B cell (primary cell): Measurements from ENCODE around the gene SALL3. TPM values are rescaled to one million over a fixed set of nuclear protein-coding genes. Genes with fewer than 3 reads are reported as not detected.

Experiments used
- ATAC-seq: fragments of 200-7000 bp; cut with Tn5 transposase; one replicate; pipeline ENCODE4 v1.10.0; 2021; ENCODE audit warnings: low read depth, mild to moderate bottlenecking, moderate number of reproducible peaks, moderate library complexity
- CTCF ChIA-PET: fragments of 350-600 bp; sonication (Branson Sonifier 250); formaldehyde crosslinking; loops from one replicate; lab custom pipeline; 2021; ENCODE audit warnings: antibody characterized with exemption, inconsistent platforms; lab: Charles Lee
- POLR2A ChIA-PET: fragments of 350-600 bp; sonication (Branson Sonifier 250); formaldehyde crosslinking; loops from one replicate; lab custom pipeline; 2021; ENCODE audit warnings: antibody characterized with exemption; lab: Charles Lee
- DNase-seq: peaks from one replicate; pipeline ENCODE4 v3.0.0; 2013
- H2AFZ ChIP-seq: 2 replicates; pipeline ENCODE4 v1.6.1; 2012; ENCODE audit warnings: mild to moderate bottlenecking, low read depth, low read length; ENCODE audit not compliant: insufficient read depth, poor library complexity, severe bottlenecking
- H3K27ac ChIP-seq, 2 donors: 1 replicate in 1 of 2; 2 replicates in 1 of 2; pipeline ENCODE4 v1.5.1; 2012 to 2013; ENCODE audit warnings: low read length in 2 of 2, mild to moderate bottlenecking in 2 of 2, moderate library complexity in 1 of 2
- H3K27me3 ChIP-seq, 4 experiments: fragments of 200-600 bp in 1 of 4; sonication (generic) in 1 of 4; replicated peaks in 1 of 4; 1 replicate in 2 of 4; 2 replicates in 2 of 4; pipeline versions ENCODE4 v1.6.1 to v1.7.0; 2013 to 2016; ENCODE audit warnings: low read length in 3 of 4, mild to moderate bottlenecking in 2 of 4, mixed read lengths in 1 of 4, moderate library complexity in 1 of 4; ENCODE audit not compliant: insufficient read depth in 4 of 4, control insufficient read depth in 3 of 4; ENCODE audit errors: control extremely low read depth in 1 of 4
- H3K36me3 ChIP-seq, 2 experiments: replicated peaks in 1 of 2; 1 replicate in 1 of 2; 2 replicates in 1 of 2; pipeline versions ENCODE4 v1.6.1 to v1.7.1; 2013; ENCODE audit warnings: low read length in 1 of 2; ENCODE audit not compliant: insufficient read depth in 2 of 2, control insufficient read depth in 1 of 2; ENCODE audit errors: control extremely low read depth in 1 of 2, extremely low read depth in 1 of 2
- H3K4me1 ChIP-seq, 2 donors: fragments of 200-600 bp in 1 of 2; sonication (generic) in 1 of 2; 1 replicate in 1 of 2; 2 replicates in 1 of 2; pipeline versions ENCODE4 v1.5.1 to v1.6.1; 2013 to 2017; ENCODE audit warnings: low read length in 2 of 2; ENCODE audit not compliant: control insufficient read depth in 2 of 2, insufficient read depth in 2 of 2
- H3K4me2 ChIP-seq: replicated peaks from 2 replicates; pipeline ENCODE3; 2012; ENCODE audit warnings: mild to moderate bottlenecking, low read depth, low read length; ENCODE audit not compliant: poor library complexity, severe bottlenecking
- H3K4me3 ChIP-seq, 5 experiments: fragments of 200-600 bp in 1 of 5; sonication (generic) in 1 of 5; 1 replicate in 3 of 5; 2 replicates in 2 of 5; pipeline versions ENCODE4 v1.5.1 to v1.7.0; 2011 to 2016; ENCODE audit warnings: low read length in 4 of 5, mild to moderate bottlenecking in 4 of 5, low read depth in 2 of 5, control low read depth in 1 of 5, moderate library complexity in 1 of 5; ENCODE audit not compliant: insufficient read depth in 1 of 5; ENCODE audit errors: control extremely low read depth in 1 of 5, extremely low read depth in 1 of 5
- H3K79me2 ChIP-seq: fragments of 200-600 bp; sonication (generic); one replicate; pipeline ENCODE4 v1.6.0; 2016; ENCODE audit warnings: low read length; ENCODE audit not compliant: control insufficient read depth, insufficient read depth
- H3K9ac ChIP-seq: fragments of 200-600 bp; sonication (generic); 2 replicates; pipeline ENCODE4 v1.6.1; 2017; ENCODE audit warnings: mild to moderate bottlenecking, low read length, moderate library complexity
- H3K9me3 ChIP-seq, 3 donors: one replicate each; pipeline versions ENCODE4 v1.6.1 to v1.7.1; 2013; ENCODE audit warnings: low read length in 2 of 3; ENCODE audit not compliant: control insufficient read depth in 2 of 3, insufficient read depth in 1 of 3; ENCODE audit errors: control extremely low read depth in 1 of 3
- H4K20me1 ChIP-seq: 2 replicates; pipeline ENCODE4 v1.6.0; 2012; ENCODE audit warnings: mild to moderate bottlenecking, low read length; ENCODE audit not compliant: insufficient read depth, control insufficient read depth, poor library complexity, severe bottlenecking
- H3K27ac Mint-ChIP-seq: one replicate; pipeline ENCODE4 v1.8.0; 2021; ENCODE audit warnings: mixed read lengths
- H3K27me3 Mint-ChIP-seq: one replicate; pipeline ENCODE4 v1.8.0; 2021; ENCODE audit warnings: mixed read lengths
- H3K4me1 Mint-ChIP-seq: one replicate; pipeline ENCODE4 v1.8.0; 2021; ENCODE audit warnings: mixed read lengths
- H3K4me3 Mint-ChIP-seq: one replicate; pipeline ENCODE4 v1.8.0; 2021; ENCODE audit warnings: mixed read lengths
- H3K9me3 Mint-ChIP-seq: one replicate; pipeline ENCODE4 v1.8.0; 2022; ENCODE audit warnings: mixed read lengths; ENCODE audit not compliant: insufficient read depth
- CTCF ChIP-seq: fragments of 200-600 bp; IDR thresholded peaks from one replicate; pipeline ENCODE4 v1.8.0; 2022; ENCODE audit warnings: antibody characterized with exemption, mild to moderate bottlenecking
- EZH2 ChIP-seq: IDR thresholded peaks from 2 replicates; pipeline ENCODE4 v1.6.1; 2012; ENCODE audit warnings: borderline replicate concordance, low read depth, mild to moderate bottlenecking, moderate library complexity, low read length; ENCODE audit not compliant: insufficient read depth, poor library complexity, severe bottlenecking
- WGBS: methylation state at CpG from one replicate; pipeline ENCODE4 v1.1.5; 2013; ENCODE audit warnings: missing lambda C conversion rate; ENCODE audit not compliant: insufficient coverage; 5-methylcytosine and 5-hydroxymethylcytosine counted together
- intact Hi-C: fragments of 100-400 bp; cut with micrococcal nuclease; formaldehyde crosslinking; loops from one replicate; pipeline ENCODE4 v1.10.0; 2022
- polyA plus RNA-seq: library from polyadenylated mRNA; depleted of rRNA; stranded (reverse); fragments of >200 nt; gene quantifications from 2 replicates; pipeline ENCODE4 v1.2.3, GENCODE V29; 2012
- total RNA-seq, 2 donors: library from RNA; stranded (reverse); fragments of 120-200 nt in 1 of 2; gene quantifications; 1 replicate in 1 of 2; 2 replicates in 1 of 2; pipeline versions ENCODE4 v1.2.3 to v1.2.4, GENCODE V29; 2013 to 2022

SALL3 gene
- total and polyA plus RNA-seq, 2 donors (not counting 1 experiment from before 2014, with no cell fraction given), result not detected

- H3K9me3 ChIP-seq, result peaks cover 0 to 27% (median 0%) of the 10 kb centered on the region in 3 donors
- no peaks in the 10 kb centered on the region for H3K79me2 ChIP-seq
- Mint-ChIP-seq H3K27ac (no peak overlapping the region), H3K4me1 (no peaks in the 10 kb centered on the region), H3K9me3 (no peaks in the 10 kb centered on the region), H3K4me3 (no peak overlapping the region), H3K27me3 (peaks cover 20% of the 10 kb centered on the region)
- ATAC-seq, result no peak
- no peak for DNase-seq
- POLR2A ChIA-PET, result no interaction called here
- no peak overlapping the region for H3K4me2 ChIP-seq
- no peak overlapping the region for H3K4me3 ChIP-seq
- no peaks in the 10 kb centered on the region for H3K36me3 ChIP-seq
- no peaks in the 10 kb centered on the region for H3K4me1 ChIP-seq
- WGBS, result 95% methylated on average over 38 of the region's 38 CpGs
- no peak overlapping the region for H3K9ac ChIP-seq
- CTCF ChIA-PET, result no interaction called here
- no peak overlapping the region for H2AFZ ChIP-seq
- intact Hi-C loops, result no loop called here
- H3K27me3 ChIP-seq, result no peaks in the 10 kb centered on the region
- H4K20me1 ChIP-seq, result no peaks in the 10 kb centered on the region
- TF ChIP-seq CTCF (no peak), EZH2 (no peak)
- no peak overlapping the region for H3K27ac ChIP-seq
Measured at GRCh38 chr18:78994531-78994930, 14.9 kb downstream of the SALL3 start.

- 97% methylated on average over 36 of the region's 44 CpGs for WGBS
- Mint-ChIP-seq H3K4me3 (no peak overlapping the region), H3K27me3 (peaks cover 18% of the 10 kb centered on the region), H3K4me1 (no peaks in the 10 kb centered on the region), H3K27ac (no peak overlapping the region), H3K9me3 (no peaks in the 10 kb centered on the region)
- ATAC-seq (no peak), DNase-seq (no peak)
- intact Hi-C loops, result no loop called here
- H3K4me2 ChIP-seq, result no peak overlapping the region
- no peaks in the 10 kb centered on the region for H3K79me2 ChIP-seq
- H4K20me1 ChIP-seq, result no peaks in the 10 kb centered on the region
- no peak overlapping the region for H3K27ac ChIP-seq
- TF ChIP-seq EZH2 (no peak), CTCF (no peak)
- no peaks in the 10 kb centered on the region for H3K27me3 ChIP-seq
- H3K36me3 ChIP-seq, result no peaks in the 10 kb centered on the region
- peaks cover 0 to 27% (median 0%) of the 10 kb centered on the region in 3 donors for H3K9me3 ChIP-seq
- CTCF ChIA-PET, result no interaction called here
- H3K4me1 ChIP-seq, result no peaks in the 10 kb centered on the region
- no peak overlapping the region for H2AFZ ChIP-seq
- no peak overlapping the region for H3K9ac ChIP-seq
- H3K4me3 ChIP-seq, result no peak overlapping the region
- POLR2A ChIA-PET, result no interaction called here
Measured at GRCh38 chr18:78994977-78995582, 15.5 kb downstream of the SALL3 start.
